BLaER1 (cell line): Measurements from ENCODE around the gene OMA1.
"Not testable (repeated sequence)": the region's sequence is repeated elsewhere in the genome, so short reads cannot be mapped to it uniquely, and the experiment has no call there.

Experiments
- H3K27ac ChIP-seq: shearing (Covaris generic); formaldehyde crosslinking; 2 replicates; pipeline ENCODE4 v1.8.1; 2022
- H3K27me3 ChIP-seq: shearing (Covaris generic); formaldehyde crosslinking; 2 replicates; pipeline ENCODE4 v1.8.1; 2022
- H3K36me3 ChIP-seq: shearing (Covaris generic); formaldehyde crosslinking; 2 replicates; pipeline ENCODE4 v1.8.1; 2022
- H3K4me1 ChIP-seq: shearing (Covaris generic); formaldehyde crosslinking; 2 replicates; pipeline ENCODE4 v1.8.1; 2022
- H3K4me2 ChIP-seq: shearing (Covaris generic); formaldehyde crosslinking; 2 replicates; pipeline ENCODE4 v1.8.1; 2022
- H3K4me3 ChIP-seq: shearing (Covaris generic); formaldehyde crosslinking; 2 replicates; pipeline ENCODE4 v1.8.1; 2022
- H3K9ac ChIP-seq: shearing (Covaris generic); formaldehyde crosslinking; 2 replicates; pipeline ENCODE4 v1.8.1; 2022
- H3K9me3 ChIP-seq: shearing (Covaris generic); formaldehyde crosslinking; 2 replicates; pipeline ENCODE4 v1.8.1; 2022
- H4K20me1 ChIP-seq: shearing (Covaris generic); formaldehyde crosslinking; 2 replicates; pipeline ENCODE4 v1.8.1; 2022
- Cebpa-rat ChIP-seq: shearing (Covaris generic); IDR thresholded peaks from 2 replicates; pipeline ENCODE4 v1.8.1; 2022

The OMA1 gene

DNA sequence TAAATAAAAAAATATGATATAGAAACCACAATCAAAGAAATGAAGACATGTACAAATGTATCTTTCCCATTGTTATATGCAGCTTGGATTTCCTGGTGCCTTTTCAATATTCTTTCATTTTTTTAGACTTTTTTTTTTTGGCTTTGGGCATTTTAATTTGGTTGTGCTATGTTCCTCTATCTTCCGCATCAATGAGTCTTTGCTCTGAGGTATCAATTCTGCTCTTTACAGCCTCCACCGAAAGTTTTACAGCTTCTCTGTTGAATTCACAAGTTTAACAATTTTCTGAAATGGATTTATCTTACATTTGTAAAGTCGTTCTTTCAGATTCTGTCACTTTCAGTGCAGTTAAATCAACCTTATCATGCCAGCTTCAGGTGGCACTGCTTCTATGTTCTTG, 50.5 kb downstream of the OMA1 start:
- Histone ChIP-seq H3K9ac (no peak overlapping the region), H3K4me1 (no peaks in the 10 kb centered on the region), H3K36me3 (peaks cover 7% of the 10 kb centered on the region; the same call in 1 of the 2 replicates), H3K4me2 (no peak overlapping the region), H3K9me3 (no peaks in the 10 kb centered on the region), H3K27ac (no peak overlapping the region), H3K27me3 (no peaks in the 10 kb centered on the region), H3K4me3 (no peak overlapping the region), H4K20me1 (no peaks in the 10 kb centered on the region)
- no peak for TF ChIP-seq Cebpa-rat

DNA sequence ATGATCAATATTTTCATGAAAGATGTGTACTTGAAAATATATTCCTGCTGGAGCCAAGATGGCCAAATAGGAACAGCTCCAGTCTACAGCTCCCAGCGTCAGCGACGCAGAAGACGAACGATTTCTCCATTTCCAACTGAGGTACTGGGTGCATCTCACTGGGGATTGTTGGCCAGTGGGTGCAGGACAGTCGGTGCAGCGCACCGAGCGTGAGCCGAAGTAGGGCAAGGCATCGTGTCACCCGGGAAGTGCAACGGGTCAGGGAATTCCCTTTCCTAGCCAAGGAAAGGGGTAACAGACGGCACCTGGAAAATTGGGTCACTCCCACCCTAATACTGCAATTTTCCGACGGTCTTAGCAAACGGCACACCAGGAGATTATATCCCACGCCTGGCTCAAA, 57.6 kb downstream of the OMA1 start:
- H3K4me3 ChIP-seq, H3K27me3 ChIP-seq, H4K20me1 ChIP-seq, H3K27ac ChIP-seq, H3K9ac ChIP-seq, H3K4me1 ChIP-seq, H3K4me2 ChIP-seq: not testable (repeated sequence)
- H3K9me3 ChIP-seq: peaks cover 14% of the 10 kb centered on the region; the same call in 1 of the 2 replicates
- H3K36me3 ChIP-seq: peaks cover 18% of the 10 kb centered on the region

- Histone ChIP-seq H3K27me3 (no peaks in the 10 kb centered on the region), H3K4me2 (no peak overlapping the region), H3K9me3 (peaks cover 14% of the 10 kb centered on the region; the same call in 1 of the 2 replicates), H3K36me3 (peaks cover 34% of the 10 kb centered on the region), H3K4me1 (no peaks in the 10 kb centered on the region), H4K20me1 (no peaks in the 10 kb centered on the region), H3K27ac (no peak overlapping the region), H3K4me3 (no peak overlapping the region), H3K9ac (no peak overlapping the region)
- no peak for TF ChIP-seq Cebpa-rat
Measured at GRCh38 chr1:58487002-58487401, 59.5 kb downstream of the OMA1 start.

GRCh38 chr1:58481962-58482361, 64.6 kb downstream of the OMA1 start:
- no peaks in the 10 kb centered on the region for H3K27me3 ChIP-seq
- H3K9ac ChIP-seq: no peak overlapping the region
- no peak overlapping the region for H3K4me2 ChIP-seq
- no peak overlapping the region for H3K27ac ChIP-seq
- peaks cover 28% of the 10 kb centered on the region for H3K36me3 ChIP-seq
- H3K9me3 ChIP-seq: no peaks in the 10 kb centered on the region
- TF ChIP-seq Cebpa-rat: no peak
- H4K20me1 ChIP-seq: no peaks in the 10 kb centered on the region
- H3K4me1 ChIP-seq: no peaks in the 10 kb centered on the region
- no peak overlapping the region for H3K4me3 ChIP-seq

DNA sequence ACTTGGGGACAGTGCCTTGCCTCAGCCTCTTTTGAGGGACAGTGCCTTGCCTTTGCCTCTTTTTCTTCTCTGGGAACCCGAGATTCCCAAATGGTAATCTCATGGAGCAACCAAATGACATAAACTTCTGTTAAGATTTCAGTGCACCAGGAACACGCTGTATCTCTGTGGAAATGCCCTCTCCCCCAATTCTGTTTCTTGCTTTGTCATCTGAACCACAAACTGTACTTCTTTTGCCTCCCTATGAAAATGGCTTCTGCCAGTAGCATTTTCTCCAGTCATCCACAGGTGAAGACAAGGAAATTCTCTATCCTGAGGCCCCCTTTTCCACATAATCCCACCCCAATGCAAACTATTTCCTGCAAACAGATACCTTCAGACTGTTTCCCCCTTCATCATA, 66.3 kb downstream of the OMA1 start:
- Histone ChIP-seq H3K4me1 (no peaks in the 10 kb centered on the region), H3K27ac (no peak overlapping the region), H4K20me1 (no peaks in the 10 kb centered on the region), H3K27me3 (no peaks in the 10 kb centered on the region), H3K9me3 (no peaks in the 10 kb centered on the region), H3K9ac (no peak overlapping the region), H3K4me2 (no peak overlapping the region), H3K4me3 (no peak overlapping the region), H3K36me3 (peaks cover 28% of the 10 kb centered on the region)
- no peak for TF ChIP-seq Cebpa-rat

DNA sequence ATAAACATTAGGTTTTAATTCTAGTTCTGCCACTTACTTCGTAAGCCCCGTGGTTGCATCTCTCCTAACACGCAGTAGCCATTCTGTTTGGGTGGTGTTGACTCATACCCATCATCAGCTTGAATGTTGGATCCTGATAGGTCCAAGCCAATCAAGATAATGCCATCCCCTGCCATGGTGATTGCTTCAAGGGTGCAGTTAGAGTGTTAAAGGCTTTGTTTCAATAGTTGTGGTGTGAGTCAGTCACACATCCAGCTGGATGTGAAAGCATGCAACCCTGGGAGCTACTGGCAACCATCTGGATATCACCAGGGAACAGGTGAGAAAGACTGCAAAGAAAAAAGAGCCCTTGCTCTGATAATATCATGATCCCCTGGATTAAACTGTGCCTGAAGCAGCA, 69.1 kb downstream of the OMA1 start:
- H3K27ac ChIP-seq: no peak overlapping the region
- peaks cover 13% of the 10 kb centered on the region for H3K36me3 ChIP-seq
- H3K9ac ChIP-seq: no peak overlapping the region
- H3K4me3 ChIP-seq: no peak overlapping the region
- H4K20me1 ChIP-seq: no peaks in the 10 kb centered on the region
- H3K27me3 ChIP-seq: no peaks in the 10 kb centered on the region
- H3K4me1 ChIP-seq: no peaks in the 10 kb centered on the region
- no peaks in the 10 kb centered on the region for H3K9me3 ChIP-seq
- TF ChIP-seq Cebpa-rat: no peak
- no peak overlapping the region for H3K4me2 ChIP-seq

GRCh38 chr1:58476179-58476578, 70.3 kb downstream of the OMA1 start:
- Histone ChIP-seq H3K27ac (no peak overlapping the region), H3K4me3 (no peak overlapping the region), H3K4me1 (no peaks in the 10 kb centered on the region), H3K36me3 (peaks cover 5% of the 10 kb centered on the region; the same call in 1 of the 2 replicates), H3K27me3 (no peaks in the 10 kb centered on the region), H4K20me1 (no peaks in the 10 kb centered on the region), H3K9ac (no peak overlapping the region), H3K4me2 (no peak overlapping the region), H3K9me3 (no peaks in the 10 kb centered on the region)
- no peak for TF ChIP-seq Cebpa-rat

GRCh38 chr1:58469476-58469875, 77.0 kb downstream of the OMA1 start:
- H3K9ac ChIP-seq: no peak overlapping the region
- no peaks in the 10 kb centered on the region for H3K4me1 ChIP-seq
- 0 out of 2 replicates have a peak, but pooled peaks cover 5% of the 10 kb centered on the region for H3K36me3 ChIP-seq
- no peak overlapping the region for H3K27ac ChIP-seq
- H3K27me3 ChIP-seq: no peaks in the 10 kb centered on the region
- no peak overlapping the region for H3K4me2 ChIP-seq
- no peaks in the 10 kb centered on the region for H4K20me1 ChIP-seq
- H3K4me3 ChIP-seq: no peak overlapping the region
- no peaks in the 10 kb centered on the region for H3K9me3 ChIP-seq
- no peak for TF ChIP-seq Cebpa-rat

- 0 out of 2 replicates have a peak, but pooled peaks cover 5% of the 10 kb centered on the region for H3K36me3 ChIP-seq
- no peak overlapping the region for H3K4me2 ChIP-seq
- no peaks in the 10 kb centered on the region for H3K9me3 ChIP-seq
- no peaks in the 10 kb centered on the region for H4K20me1 ChIP-seq
- no peak overlapping the region for H3K4me3 ChIP-seq
- no peak overlapping the region for H3K9ac ChIP-seq
- H3K27me3 ChIP-seq: no peaks in the 10 kb centered on the region
- H3K4me1 ChIP-seq: no peaks in the 10 kb centered on the region
- no peak for TF ChIP-seq Cebpa-rat
- no peak overlapping the region for H3K27ac ChIP-seq
Measured at GRCh38 chr1:58469016-58469415, 77.5 kb downstream of the OMA1 start.

- no peaks in the 10 kb centered on the region for H3K27me3 ChIP-seq
- no peaks in the 10 kb centered on the region for H3K4me1 ChIP-seq
- H4K20me1 ChIP-seq: no peaks in the 10 kb centered on the region
- 0 out of 2 replicates have a peak, but pooled peaks cover 5% of the 10 kb centered on the region for H3K36me3 ChIP-seq
- H3K27ac ChIP-seq: no peak overlapping the region
- H3K4me2 ChIP-seq: no peak overlapping the region
- H3K9ac ChIP-seq: no peak overlapping the region
- H3K4me3 ChIP-seq: no peak overlapping the region
- no peaks in the 10 kb centered on the region for H3K9me3 ChIP-seq
- TF ChIP-seq Cebpa-rat: no peak
Measured at GRCh38 chr1:58468612-58469011, 77.9 kb downstream of the OMA1 start.

GRCh38 chr1:58466630-58467241, 79.8 kb downstream of the OMA1 start:
- H3K4me1 ChIP-seq: no peaks in the 10 kb centered on the region

More at GRCh38 chr1:58466630-58467241, 79.8 kb downstream of the OMA1 start:
- Histone ChIP-seq H3K36me3 (0 out of 2 replicates have a peak, but pooled peaks cover 5% of the 10 kb centered on the region), H3K4me3 (no peak overlapping the region), H4K20me1 (no peaks in the 10 kb centered on the region), H3K4me2 (no peak overlapping the region), H3K27ac (no peak overlapping the region), H3K27me3 (no peaks in the 10 kb centered on the region), H3K9me3 (no peaks in the 10 kb centered on the region), H3K9ac (no peak overlapping the region)
- TF ChIP-seq Cebpa-rat: no peak
